ENCODE data around the gene PATJ.

- no peak for TF ChIP-seq CTCF (optimal IDR thresholded peaks at IDR 0.05 in 1 of 3, IDR thresholded peaks at IDR 0.05 in 1 of 3, conservative IDR thresholded peaks at IDR 0.05 in 1 of 3; ENCODE audit: extremely low read depth in 1 of 3, insufficient read depth in 2 of 3, low read length in 3 of 3)
- no peak for TF ChIP-seq EZH2 (IDR thresholded peaks at IDR 0.05; ENCODE audit: low read length)
Observed at GRCh38 chr1:62178372-62178771, 436.1 kb downstream of the PATJ start.

All from keratinocyte (primary cell).